Right atrium auricular region (tissue), 2 donors: ENCODE results near the gene PCDH9. TPM values are rescaled to one million over a fixed set of nuclear protein-coding genes. Genes with fewer than 3 reads are reported as not detected.

Experiments used
- DNase-seq: peaks from one replicate; pipeline ENCODE4 v3.0.0-alpha.2; 2019; ENCODE audit warnings: low spot score
- H3K27ac ChIP-seq, 2 donors: fragments of 200-600 bp; sonication (generic); 1 replicate in 1 of 2; 2 replicates in 1 of 2; pipeline ENCODE4 v1.5.1; 2016 to 2019
- H3K27me3 ChIP-seq, 2 donors: fragments of 200-600 bp; sonication (generic); one replicate each; pipeline versions ENCODE4 v1.5.1 to v1.6.0; 2017 to 2019
- H3K36me3 ChIP-seq: fragments of 200-600 bp; sonication (generic); one replicate; pipeline ENCODE4 v1.5.1; 2016
- H3K4me1 ChIP-seq, 2 donors: fragments of 200-600 bp; sonication (generic); one replicate each; pipeline versions ENCODE4 v1.5.1 to v1.6.0; 2017 to 2019
- H3K4me3 ChIP-seq, 2 donors: fragments of 200-600 bp; sonication (generic); 1 replicate in 1 of 2; 2 replicates in 1 of 2; pipeline ENCODE4 v1.5.1; 2017 to 2019; ENCODE audit warnings: mild to moderate bottlenecking in 1 of 2, moderate library complexity in 1 of 2
- H3K9me3 ChIP-seq, 2 donors: fragments of 200-600 bp; sonication (generic); one replicate each; pipeline ENCODE4 v1.5.1; 2019
- CTCF ChIP-seq, 2 donors: fragments of 200-600 bp; sonication (generic); IDR thresholded peaks; one replicate each; pipeline ENCODE4 v1.5.1; 2019; ENCODE audit warnings: antibody characterized with exemption in 2 of 2
- total RNA-seq, 2 donors: library from RNA; depleted of rRNA; stranded (reverse); fragments of >200 nt; gene quantifications; one replicate each; pipeline ENCODE4 v1.1.0, GENCODE V29; 2016

PCDH9 gene
- total RNA-seq, 2 donors from 2014 or later: 19.4 to 28.7 TPM

GRCh38 chr13:66440938-66441337 lies 789.2 kb downstream of the PCDH9 start:
- Histone ChIP-seq H3K36me3 (no peaks in the 10 kb centered on the region), H3K27me3 (no peaks in the 10 kb centered on the region), H3K4me3 (no peak overlapping the region), H3K27ac (no peak overlapping the region), H3K4me1 (no peaks in the 10 kb centered on the region), H3K9me3 (peaks cover 0 to 3% of the 10 kb centered on the region in 2 donors)
- TF ChIP-seq CTCF (IDR thresholded peaks at IDR 0.05): no peak
- no peak for DNase-seq

- no peak for TF ChIP-seq CTCF (IDR thresholded peaks at IDR 0.05)
- no peak for DNase-seq
- Histone ChIP-seq H3K4me3 (no peak overlapping the region), H3K4me1 (no peaks in the 10 kb centered on the region), H3K9me3 (no peaks in the 10 kb centered on the region), H3K27ac (no peak overlapping the region), H3K36me3 (no peaks in the 10 kb centered on the region), H3K27me3 (no peaks in the 10 kb centered on the region)
Observed at GRCh38 chr13:66430728-66431127, 799.4 kb downstream of the PCDH9 start.

- Histone ChIP-seq H3K4me3 (no peak overlapping the region), H3K27me3 (no peaks in the 10 kb centered on the region), H3K9me3 (no peaks in the 10 kb centered on the region), H3K27ac (no peak overlapping the region), H3K4me1 (no peaks in the 10 kb centered on the region), H3K36me3 (no peaks in the 10 kb centered on the region)
- no peak for DNase-seq
- no peak for TF ChIP-seq CTCF (IDR thresholded peaks at IDR 0.05)
Observed at GRCh38 chr13:66430269-66430668, 799.9 kb downstream of the PCDH9 start.

GRCh38 chr13:66429156-66429555 lies 801.0 kb downstream of the PCDH9 start:
- Histone ChIP-seq H3K27me3 (no peaks in the 10 kb centered on the region), H3K27ac (no peak overlapping the region), H3K36me3 (no peaks in the 10 kb centered on the region), H3K4me1 (no peaks in the 10 kb centered on the region), H3K9me3 (no peaks in the 10 kb centered on the region), H3K4me3 (no peak overlapping the region)
- no peak for TF ChIP-seq CTCF (IDR thresholded peaks at IDR 0.05)
- DNase-seq: no peak

GRCh38 chr13:66427458-66427861 lies 802.7 kb downstream of the PCDH9 start:
- Histone ChIP-seq H3K27ac (no peak overlapping the region), H3K4me1 (no peaks in the 10 kb centered on the region), H3K36me3 (no peaks in the 10 kb centered on the region), H3K4me3 (no peak overlapping the region), H3K27me3 (no peaks in the 10 kb centered on the region), H3K9me3 (no peaks in the 10 kb centered on the region)
- DNase-seq: no peak
- no peak for TF ChIP-seq CTCF (IDR thresholded peaks at IDR 0.05)

- DNase-seq: no peak
- no peak overlapping the region for H3K27ac ChIP-seq
- no peaks in the 10 kb centered on the region for H3K9me3 ChIP-seq
- no peaks in the 10 kb centered on the region for H3K36me3 ChIP-seq
- no peak overlapping the region for H3K4me3 ChIP-seq
- no peaks in the 10 kb centered on the region for H3K4me1 ChIP-seq
- TF ChIP-seq CTCF (IDR thresholded peaks at IDR 0.05): no peak
- H3K27me3 ChIP-seq: no peaks in the 10 kb centered on the region
Observed at GRCh38 chr13:66425741-66426140, 804.4 kb downstream of the PCDH9 start.
